Endothelial cell of umbilical vein (primary cell): ENCODE results near the gene ZNF892.

ENCODE experiments used
- FOS ChIP-seq: IDR thresholded peaks from 2 replicates; pipeline ENCODE4 v1.6.1; 2011; ENCODE audit warnings: mild to moderate bottlenecking, low read length, moderate library complexity, borderline replicate concordance; ENCODE audit not compliant: insufficient read depth
- JUN ChIP-seq: IDR thresholded peaks from 2 replicates; pipeline ENCODE4 v1.6.1; 2011; ENCODE audit warnings: borderline replicate concordance, low read depth; ENCODE audit not compliant: insufficient read length, insufficient read depth
- POLR2A ChIP-seq: IDR thresholded peaks from 2 replicates; pipeline ENCODE4 v1.6.1; 2012; ENCODE audit warnings: low read depth, mild to moderate bottlenecking, control low read depth, low read length
- POLR2AphosphoS5 ChIP-seq: IDR thresholded peaks from 2 replicates; pipeline ENCODE4 v1.6.1; 2012; ENCODE audit warnings: low read depth, mild to moderate bottlenecking, control low read depth, low read length, moderate library complexity; ENCODE audit not compliant: insufficient read depth
- TF ChIP-seq, protein P1 (sequence below), 2 donors: IDR thresholded peaks; 1 replicate in 1 of 2; 2 replicates in 1 of 2; pipeline ENCODE4 v1.5.1; 2011; ENCODE audit warnings: low read length in 2 of 2, mild to moderate bottlenecking in 2 of 2, moderate library complexity in 2 of 2, control low read depth in 1 of 2, inconsistent platforms in 1 of 2, low read depth in 1 of 2; ENCODE audit not compliant: insufficient read depth in 1 of 2; ENCODE audit errors: extremely low read depth in 1 of 2

DNA sequence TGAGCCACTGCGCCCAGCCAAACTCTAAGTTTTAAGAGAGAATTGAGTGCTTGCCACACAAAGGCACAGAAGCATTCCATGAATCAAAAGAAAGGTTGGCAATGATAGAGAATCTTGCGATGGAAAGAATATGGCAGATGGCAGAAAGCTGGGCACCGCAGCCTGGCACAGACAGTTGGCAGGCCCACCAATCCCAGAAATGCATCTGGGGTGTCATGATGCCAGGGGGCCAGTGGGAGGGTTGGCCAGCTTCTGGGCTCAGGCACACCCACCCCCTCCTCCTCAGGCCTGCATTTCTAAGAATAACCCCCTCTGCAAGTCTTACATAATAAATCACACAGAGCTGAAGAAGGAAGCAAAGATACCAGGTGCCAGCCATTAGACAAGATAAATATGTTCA is 22.1 kb upstream of the ZNF892 start:
- TF ChIP-seq, protein P1, sequence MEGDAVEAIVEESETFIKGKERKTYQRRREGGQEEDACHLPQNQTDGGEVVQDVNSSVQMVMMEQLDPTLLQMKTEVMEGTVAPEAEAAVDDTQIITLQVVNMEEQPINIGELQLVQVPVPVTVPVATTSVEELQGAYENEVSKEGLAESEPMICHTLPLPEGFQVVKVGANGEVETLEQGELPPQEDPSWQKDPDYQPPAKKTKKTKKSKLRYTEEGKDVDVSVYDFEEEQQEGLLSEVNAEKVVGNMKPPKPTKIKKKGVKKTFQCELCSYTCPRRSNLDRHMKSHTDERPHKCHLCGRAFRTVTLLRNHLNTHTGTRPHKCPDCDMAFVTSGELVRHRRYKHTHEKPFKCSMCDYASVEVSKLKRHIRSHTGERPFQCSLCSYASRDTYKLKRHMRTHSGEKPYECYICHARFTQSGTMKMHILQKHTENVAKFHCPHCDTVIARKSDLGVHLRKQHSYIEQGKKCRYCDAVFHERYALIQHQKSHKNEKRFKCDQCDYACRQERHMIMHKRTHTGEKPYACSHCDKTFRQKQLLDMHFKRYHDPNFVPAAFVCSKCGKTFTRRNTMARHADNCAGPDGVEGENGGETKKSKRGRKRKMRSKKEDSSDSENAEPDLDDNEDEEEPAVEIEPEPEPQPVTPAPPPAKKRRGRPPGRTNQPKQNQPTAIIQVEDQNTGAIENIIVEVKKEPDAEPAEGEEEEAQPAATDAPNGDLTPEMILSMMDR (IDR thresholded peaks at IDR 0.05; ENCODE audit: extremely low read depth in 1 of 2, insufficient read depth in 1 of 2, low read depth in 1 of 2, low read length in 2 of 2): no peak
- no peak for TF ChIP-seq POLR2A
- TF ChIP-seq FOS: no peak
- TF ChIP-seq POLR2AphosphoS5: no peak
- no peak for TF ChIP-seq JUN
